Right ventricle myocardium inferior (tissue), 1 donor: ENCODE measurements around the gene MAN1B1. TPM values are rescaled to one million over a fixed set of nuclear protein-coding genes. Genes with fewer than 3 reads are reported as not detected.
"Not testable (repeated sequence)": the region's sequence is repeated elsewhere in the genome, so short reads cannot be mapped to it uniquely, and the experiment has no call there.

Source experiments
- ATAC-seq: fragments of 200-7000 bp; cut with Tn5 transposase; one replicate; pipeline ENCODE4 v1.9.1; 2020; ENCODE audit warnings: mild to moderate bottlenecking, moderate library complexity
- DNase-seq: peaks from one replicate; pipeline ENCODE4 v3.0.0; 2021; ENCODE audit errors: missing footprints
- intact Hi-C: fragments of 100-400 bp; cut with DNase I; formaldehyde crosslinking; loops from one replicate; pipeline ENCODE4 v1.11.0; 2022
- total RNA-seq: library from RNA; stranded (reverse); fragmentation: NEBNext Ultra II Directional; extraction: Animal tissue kit (Norgen Biotek cat#: 25700); gene quantifications from one replicate; pipeline ENCODE4 v1.2.1, GENCODE V29; 2021
- donor health status: DM: no; HTN: yes; CAD: no; lungs with severe emphysema.

The MAN1B1 gene
- total RNA-seq, 1 donor from 2014 or later = 20.4 TPM

DNA sequence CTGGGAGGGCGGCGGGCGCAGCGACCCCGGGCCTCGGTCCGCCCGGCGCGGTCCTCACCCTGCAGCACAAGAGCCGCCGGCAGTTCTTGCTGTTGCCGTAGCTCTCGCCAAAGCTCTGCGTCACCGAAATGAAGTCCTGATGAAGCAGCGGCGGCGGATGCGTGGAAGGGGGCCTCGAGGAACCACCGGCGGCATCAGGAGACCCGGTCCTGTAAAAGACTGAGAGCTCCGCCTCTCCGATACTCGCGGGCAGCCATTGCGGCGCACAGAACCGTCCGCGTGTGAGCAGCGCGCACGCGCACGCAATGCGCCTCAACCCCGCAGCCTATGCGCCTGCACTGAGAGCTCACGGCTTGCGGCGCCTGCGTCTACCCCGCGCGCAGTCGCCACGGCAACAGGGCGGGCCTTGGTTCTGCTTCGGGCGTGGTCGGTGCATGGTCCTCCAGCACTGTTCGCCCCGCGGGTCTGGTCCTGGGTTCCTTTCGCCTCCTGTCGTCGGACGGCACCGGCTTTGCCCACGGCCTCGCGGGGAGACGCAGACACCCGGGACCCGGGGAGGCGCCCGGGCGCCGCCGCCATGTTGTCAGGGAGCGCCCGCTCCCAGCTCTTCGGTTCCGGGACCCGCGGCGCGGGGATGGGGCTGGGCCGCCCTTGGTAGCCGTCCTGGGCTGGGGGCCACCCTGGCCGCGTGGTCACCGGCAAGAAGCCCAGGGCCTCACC is 42.8 kb downstream of the MAN1B1 start:
- ATAC-seq = peak; percentile 99
- intact Hi-C loops = loop anchor here (5.0 kb wide), 1 partner anchor 58 kb away; the partner anchor contains the start of genes ANAPC2 and SSNA1
- peak; percentile 96 for DNase-seq

DNA sequence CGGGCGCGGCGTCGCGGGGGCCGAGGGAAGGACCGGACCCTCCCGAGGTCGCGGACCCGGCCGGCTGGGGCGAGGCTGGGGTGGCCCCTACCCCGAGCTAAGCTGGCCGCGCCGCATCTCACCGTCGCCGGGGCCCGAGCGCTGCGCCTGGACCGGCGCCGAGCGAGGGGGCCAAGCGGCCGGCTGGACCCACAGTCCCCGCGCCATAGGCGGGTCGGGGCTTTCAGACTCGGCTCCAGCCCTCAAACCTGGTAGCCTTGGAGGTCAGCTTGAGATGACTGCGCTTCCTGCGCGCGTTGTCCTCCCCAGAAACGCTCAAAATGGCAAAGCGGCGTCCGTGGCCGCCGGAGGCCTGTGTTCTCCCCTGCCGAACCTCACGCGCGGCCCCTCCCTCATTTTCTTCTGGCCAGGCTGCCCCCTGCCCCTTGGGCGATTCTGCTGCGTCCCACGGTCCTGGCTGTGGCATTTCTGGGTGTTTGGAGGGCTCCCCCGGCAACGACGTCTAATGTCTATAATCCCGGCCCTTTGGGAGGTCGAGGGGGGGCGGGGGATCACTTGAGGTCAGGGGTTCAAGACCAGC is 43.5 kb downstream of the MAN1B1 start:
- DNase-seq (no peak), ATAC-seq (no peak)
- intact Hi-C loops = no loop called here

DNA sequence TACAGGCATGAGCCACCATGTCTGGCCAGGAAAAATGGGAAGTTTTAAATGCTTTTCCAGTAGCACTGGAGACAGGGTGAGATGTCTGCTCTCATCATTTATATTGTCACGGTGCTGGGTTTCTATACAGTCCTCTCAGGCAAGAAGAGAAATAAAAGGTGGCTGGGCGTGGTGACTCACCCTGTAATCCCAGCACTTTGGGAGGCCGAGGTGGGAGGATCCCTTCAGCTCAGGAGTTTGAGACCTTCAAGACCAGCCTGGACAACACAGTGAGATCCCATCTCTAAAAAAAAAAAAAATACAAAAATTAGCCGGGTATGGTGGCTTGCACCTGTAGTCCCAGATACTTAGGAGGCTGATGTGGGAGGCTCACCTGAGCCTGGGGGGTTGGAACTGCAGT is 47.4 kb downstream of the MAN1B1 start:
- no peak for DNase-seq
- intact Hi-C loops = no loop called here
- ATAC-seq = no peak

DNA sequence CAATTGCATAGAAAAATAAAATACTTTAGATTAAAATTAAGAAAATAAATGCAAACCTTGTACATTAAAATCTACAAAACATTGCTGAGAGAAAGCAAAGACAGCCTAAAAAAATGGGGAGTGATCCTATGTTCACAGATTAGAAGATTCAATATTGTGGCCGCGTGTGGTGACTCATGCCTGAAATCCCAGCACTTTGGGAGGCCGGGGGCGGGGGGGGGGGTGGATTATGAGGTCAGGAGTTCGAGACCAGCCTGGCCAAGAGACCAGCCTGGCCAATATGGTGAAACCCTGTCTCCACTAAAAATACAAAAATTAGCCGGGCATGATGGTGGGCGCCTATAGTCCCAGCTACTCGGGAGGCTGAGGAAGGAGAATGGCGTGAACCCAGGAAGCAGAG is 48.4 kb downstream of the MAN1B1 start:
- intact Hi-C loops, ATAC-seq, DNase-seq: not testable (repeated sequence)

DNA sequence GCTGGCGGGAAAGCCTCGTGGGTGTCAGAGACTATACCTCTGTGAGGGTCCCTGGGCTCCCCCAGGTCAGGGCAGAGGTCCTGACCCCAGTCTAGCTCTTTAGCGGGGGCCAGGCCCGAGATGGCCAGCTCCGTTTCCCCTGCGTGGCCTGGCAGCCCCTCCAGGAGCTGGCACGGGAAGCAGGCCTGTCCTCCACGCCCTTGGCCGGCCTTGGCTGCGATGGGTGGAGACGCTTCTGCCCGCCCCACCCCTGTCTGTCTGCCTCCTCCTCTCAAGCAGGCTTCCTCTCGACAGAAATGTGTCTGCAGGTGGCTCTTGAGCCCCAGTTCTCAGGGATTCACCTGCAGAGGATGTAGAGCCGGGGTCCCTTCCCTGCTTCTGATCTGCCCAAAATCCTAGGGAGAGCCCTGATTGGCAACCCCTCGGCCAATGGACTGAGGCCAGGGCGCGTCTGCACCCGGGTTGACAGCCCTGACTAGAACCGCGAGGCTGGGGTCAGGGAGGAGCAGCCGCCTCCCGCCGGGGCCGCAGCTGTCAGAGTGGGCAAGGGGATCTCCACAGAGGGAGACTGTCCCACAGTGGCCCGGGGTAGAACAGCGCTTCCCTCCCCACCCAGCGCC is 49.6 kb downstream of the MAN1B1 start:
- intact Hi-C loops = no loop called here
- peak; percentile 59 for DNase-seq
- ATAC-seq = no peak

DNA sequence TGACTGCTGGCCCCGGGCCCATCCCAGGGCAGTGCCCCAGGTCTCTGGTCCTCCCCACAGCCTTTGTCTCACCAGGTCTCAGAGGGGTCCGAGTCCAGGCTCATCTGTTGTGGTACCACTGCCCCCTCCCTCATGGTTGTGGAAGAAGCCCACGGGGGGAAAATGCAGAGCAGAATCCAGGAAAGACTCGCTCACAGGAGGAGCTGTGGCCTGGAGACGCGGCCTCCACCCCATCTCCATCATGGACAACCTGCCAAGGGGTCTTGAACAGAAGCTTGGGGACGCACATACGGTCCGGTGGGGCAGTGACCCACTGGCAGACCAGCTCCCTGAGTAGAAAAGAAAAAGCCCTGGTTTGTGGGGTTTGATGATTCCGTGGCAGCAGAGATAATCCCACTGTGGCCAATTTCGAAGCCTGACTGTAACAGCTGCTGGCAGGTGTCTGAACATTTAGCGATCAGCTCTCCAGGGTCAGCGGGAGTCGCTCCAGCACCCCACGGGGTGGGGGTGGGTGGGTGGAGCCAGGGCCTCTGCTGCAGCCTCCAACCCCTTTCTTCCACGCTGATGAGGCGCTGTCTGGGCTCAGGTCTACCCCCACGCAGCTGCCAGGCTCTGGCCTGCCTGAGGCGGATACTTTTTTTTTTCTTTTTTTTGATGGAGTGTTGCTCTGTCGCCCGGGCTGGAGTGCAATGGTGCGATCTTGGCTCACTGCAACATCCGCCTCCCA is 50.3 kb downstream of the MAN1B1 start:
- intact Hi-C loops = no loop called here
- DNase-seq (peak; percentile 16), ATAC-seq (no peak)

DNA sequence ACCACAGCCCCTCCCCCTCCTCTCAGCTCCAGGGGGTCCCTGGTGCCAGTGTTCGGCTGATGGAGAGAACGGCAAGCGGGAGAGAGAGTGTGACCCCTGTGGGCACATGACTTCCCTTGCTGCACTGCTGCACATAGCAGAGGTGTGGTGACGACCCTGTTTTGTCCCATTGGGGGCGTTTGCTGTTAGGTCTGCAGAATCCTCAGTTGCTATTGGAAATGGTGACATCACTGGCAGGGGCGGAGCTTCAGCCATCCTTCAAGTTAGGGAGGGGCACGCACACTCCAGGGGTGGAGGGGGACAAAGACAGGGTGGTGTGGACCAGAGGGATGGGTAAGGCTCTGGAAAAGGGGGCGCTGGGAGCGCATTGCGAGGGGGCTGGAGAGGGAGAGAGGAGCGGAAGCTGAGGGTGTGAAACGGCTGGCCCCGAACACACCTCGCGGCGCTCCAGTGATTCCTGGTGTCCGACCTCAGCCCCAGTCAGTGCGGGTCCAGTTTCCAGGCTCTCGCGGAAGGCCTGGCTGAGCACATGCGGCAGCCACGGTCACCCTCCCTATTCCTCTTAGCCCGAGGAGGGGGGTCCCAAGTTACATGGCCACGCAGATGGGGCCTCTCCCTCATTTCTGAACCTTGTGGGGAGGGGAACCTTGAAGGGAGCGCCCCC is 51.4 kb downstream of the MAN1B1 start:
- ATAC-seq (no peak), DNase-seq (peak; percentile 47)
- intact Hi-C loops = no loop called here

DNA sequence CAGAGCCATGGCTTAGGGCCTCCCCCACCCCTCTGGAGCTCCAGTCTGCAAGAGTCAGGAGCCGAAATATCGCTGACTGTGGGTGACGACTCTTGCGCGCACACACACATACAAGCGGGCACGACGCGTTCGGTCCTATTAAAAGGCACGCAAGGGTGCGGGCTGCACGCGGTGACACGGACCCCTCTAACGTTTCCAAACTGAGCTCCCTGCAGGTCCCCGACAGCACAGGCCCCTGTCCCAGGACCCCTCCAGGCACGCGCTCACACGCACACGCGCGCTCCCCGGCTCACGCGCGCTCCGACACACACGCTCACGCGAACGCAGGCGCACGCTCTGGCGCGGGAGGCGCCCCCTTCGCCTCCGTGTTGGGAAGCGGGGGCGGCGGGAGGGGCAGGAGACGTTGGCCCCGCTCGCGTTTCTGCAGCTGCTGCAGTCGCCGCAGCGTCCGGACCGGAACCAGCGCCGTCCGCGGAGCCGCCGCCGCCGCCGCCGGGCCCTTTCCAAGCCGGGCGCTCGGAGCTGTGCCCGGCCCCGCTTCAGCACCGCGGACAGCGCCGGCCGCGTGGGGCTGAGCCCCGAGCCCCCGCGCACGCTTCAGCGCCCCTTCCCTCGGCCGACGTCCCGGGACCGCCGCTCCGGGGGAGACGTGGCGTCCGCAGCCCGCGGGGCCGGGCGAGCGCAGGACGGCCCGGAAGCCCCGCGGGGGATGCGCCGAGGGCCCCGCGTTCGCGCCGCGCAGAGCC is 52.1 kb downstream of the MAN1B1 start, which contains the start of gene GRIN1:
TSS of gene GRIN1 (plus strand) at position 433 of the 746 bp plus-strand sequence. CDS start 333 bp downstream, outside the sequence.
- intact Hi-C loops = no loop called here
- DNase-seq = peak; percentile 55
- ATAC-seq = peak; percentile 61

DNA sequence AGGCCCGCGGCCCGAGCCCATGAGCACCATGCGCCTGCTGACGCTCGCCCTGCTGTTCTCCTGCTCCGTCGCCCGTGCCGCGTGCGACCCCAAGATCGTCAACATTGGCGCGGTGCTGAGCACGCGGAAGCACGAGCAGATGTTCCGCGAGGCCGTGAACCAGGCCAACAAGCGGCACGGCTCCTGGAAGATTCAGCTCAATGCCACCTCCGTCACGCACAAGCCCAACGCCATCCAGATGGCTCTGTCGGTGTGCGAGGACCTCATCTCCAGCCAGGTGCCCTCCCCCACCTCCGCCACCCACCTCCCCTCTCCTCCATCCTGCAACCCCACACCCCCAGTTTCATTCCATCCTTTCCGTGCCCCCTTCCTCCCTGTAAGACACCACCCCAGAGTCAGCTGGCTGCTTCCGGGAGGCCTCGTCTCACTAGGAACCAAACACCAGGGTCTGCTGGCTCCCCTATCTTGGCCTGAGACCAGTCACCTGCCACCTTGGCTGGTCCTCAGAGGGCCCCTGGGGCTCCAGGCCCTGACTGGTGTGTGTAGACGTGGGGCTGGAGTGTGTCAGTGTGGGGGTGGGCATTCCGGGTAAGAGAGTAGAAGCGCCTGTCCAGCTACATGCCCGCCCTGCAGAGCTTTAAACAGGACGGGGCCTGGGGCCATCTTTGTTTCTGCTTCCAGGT is 52.8 kb downstream of the MAN1B1 start:
- ATAC-seq (no peak), DNase-seq (peak; percentile 16)
- intact Hi-C loops = no loop called here

DNA sequence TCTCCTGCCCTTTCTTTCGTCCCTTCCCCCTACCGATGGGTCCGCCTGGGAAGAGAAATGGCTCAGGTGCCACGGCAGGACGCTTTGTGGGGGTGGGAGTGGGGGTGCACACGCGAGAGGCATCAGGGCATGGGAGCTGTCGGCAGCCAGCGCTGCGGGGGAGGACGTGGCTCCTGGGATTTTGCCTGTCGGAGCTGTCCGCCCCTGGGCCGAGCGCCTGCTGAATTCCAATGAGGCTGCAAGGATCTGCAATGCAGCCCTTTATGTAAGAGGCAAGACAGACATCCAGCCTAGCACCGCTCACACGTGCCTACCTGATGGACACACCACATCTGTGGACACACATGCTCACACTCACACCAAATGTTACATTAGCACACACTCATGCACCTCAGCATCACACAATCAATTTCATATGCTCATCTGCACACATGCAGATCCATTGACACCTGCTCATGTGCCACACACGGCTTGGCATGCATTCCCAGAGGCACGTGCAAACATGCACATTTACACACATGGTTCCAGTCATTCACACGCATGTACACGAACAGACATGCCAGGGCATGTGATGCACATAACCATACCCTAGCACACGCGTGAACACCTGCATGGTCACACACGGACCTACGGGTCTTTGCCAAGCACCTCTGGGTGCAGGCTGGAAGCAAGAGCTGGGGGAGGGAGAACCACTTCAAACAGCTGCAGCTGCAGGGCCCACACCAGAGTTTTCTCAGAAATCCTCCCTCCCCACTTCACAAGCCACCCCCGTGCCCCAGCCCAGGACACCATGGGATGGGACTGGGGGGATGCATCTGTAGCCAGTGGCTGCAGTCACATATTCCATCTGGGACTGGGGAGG is 53.6 kb downstream of the MAN1B1 start:
- DNase-seq = peak; percentile 31
- intact Hi-C loops = no loop called here
- ATAC-seq = no peak

DNA sequence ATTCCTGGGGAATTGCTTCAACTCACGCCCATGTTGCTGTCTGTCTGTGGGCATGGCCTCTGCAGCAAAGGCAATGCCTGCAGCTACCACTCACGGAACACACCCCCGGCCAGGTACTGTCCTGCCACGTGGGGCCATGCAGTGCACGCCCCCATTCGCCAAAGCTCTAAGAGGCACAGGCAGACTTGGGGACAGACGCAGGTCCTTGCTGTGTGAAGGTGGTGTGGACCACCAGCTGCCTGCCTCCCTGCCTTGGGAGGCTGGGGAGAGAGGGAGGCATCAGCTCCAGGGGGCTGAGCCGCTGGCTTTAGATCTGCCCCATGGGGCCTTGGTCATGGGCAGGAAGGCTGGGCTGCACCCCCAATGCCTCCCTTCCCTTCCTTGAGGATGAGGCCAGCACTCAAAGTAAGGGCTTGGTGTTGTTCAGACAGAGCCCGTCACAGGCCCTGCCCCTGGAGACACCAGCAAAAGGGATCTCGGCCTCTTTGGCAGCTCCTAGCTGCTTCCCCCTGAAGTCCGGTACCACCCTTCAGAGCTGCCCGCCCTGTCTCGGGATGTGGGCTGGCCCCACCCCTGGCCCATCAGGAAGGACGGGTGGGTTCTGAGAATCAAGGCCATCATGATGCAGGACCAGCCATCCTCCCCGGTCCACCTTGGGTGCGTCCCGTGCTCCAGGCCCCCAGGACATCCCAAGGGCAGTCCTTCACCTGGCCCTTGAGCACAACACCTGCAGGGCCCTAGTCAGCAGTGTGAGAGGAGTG is 54.4 kb downstream of the MAN1B1 start:
- ATAC-seq (no peak), DNase-seq (peak; percentile 62)
- intact Hi-C loops = no loop called here

DNA sequence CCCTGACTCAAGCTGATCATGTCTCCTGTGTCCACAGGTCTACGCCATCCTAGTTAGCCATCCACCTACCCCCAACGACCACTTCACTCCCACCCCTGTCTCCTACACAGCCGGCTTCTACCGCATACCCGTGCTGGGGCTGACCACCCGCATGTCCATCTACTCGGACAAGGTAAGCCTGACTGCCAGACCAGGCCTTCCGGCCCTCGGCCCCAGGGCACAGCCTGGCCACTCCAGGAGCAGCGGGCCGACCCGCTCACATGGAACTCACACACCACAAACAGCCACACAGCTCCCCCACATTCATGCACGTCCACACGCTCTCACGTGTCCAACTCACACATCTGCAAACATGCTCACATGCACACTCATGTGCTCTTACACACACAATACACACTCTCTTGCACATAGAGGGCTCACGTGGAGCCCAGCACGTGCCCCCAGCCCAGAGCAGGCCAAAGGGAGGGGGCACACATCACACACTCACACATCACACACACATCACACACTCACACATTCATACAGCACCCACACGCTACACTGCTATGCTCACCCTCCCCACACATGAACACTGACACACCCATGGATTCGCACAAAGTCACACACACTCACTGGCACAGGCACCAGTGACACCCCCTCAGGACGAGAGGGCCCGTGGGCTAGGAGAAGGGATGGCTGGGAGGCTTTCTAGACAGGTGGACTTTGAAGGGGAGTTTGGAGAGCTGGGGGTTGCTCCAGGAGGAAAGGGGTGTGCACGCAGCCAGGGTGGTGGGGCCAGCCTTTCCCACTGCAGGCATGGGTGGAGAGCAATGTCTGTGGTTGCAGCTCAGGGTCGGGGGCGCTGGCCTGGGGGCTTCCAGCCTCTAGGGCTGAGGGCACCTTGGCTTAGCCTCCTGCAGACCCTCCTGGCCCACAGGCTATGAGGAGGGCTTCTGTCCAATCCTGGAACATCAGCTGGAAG is 55.5 kb downstream of the MAN1B1 start:
- DNase-seq (peak; percentile 67), ATAC-seq (no peak)
- intact Hi-C loops = no loop called here

DNA sequence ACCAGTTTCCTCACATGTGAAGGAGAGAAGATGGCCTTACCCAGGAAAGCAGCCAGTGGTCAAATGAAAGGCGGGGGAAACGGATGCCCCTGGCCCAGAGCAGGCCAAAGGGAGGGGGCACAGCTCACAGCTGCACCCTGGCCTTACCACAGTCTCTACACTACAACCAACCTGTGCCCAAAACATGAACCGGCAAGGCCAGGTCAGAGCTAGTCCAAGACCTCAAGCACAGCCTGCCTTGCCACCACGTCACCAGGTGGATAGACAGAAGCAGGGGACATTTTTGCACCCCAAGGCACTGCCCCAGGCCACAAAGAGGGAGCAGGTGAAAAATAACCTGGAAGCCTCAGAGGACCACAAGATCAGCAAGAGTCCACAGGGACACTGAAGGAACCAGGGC is 56.7 kb downstream of the MAN1B1 start:
- no peak for ATAC-seq
- peak; percentile 20 for DNase-seq
- intact Hi-C loops = no loop called here

DNA sequence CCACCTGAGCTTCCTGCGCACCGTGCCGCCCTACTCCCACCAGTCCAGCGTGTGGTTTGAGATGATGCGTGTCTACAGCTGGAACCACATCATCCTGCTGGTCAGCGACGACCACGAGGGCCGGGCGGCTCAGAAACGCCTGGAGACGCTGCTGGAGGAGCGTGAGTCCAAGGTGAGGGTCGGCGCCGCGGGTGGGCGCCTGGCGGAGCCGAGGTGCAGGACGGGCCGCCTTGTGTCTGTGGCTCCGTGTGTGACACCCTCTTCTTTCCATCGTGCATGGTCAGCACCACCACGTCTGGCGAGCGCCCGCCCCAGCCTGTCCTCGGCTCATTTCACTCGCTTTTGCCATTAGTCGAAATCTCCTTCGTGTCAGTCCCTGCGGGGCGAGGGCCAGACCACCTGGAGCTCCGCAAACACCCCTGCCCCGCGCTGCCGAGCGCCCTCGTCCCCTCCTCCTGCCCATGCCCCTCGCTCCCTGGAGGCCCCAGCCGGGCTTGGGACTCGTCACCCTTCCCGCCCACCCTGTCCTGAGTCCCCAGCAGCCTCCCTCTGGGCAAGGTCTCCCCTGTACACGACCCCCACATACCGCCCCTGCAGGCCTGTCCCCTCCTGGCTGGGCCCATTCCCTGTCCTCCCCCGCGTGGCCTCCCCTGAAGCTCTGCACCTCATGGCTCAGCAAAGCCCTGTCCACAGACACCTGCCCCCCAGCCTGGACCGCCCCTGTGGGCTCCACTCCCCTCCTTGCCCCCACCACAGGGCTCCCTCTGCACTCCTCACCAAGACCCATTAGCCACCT is 59.1 kb downstream of the MAN1B1 start:
- ATAC-seq (no peak), DNase-seq (peak; percentile 15)
- intact Hi-C loops = no loop called here
